Thoracic aorta (tissue), 2 donors: ENCODE results near the gene SMAD6. TPM values are rescaled to one million over a fixed set of nuclear protein-coding genes. Genes with fewer than 3 reads are reported as not detected.

Experiments used
- ATAC-seq: fragments of 150-250 bp; one replicate; pipeline ENCODE4 v1.8.0; 2017; ENCODE audit warnings: low read depth; ENCODE audit not compliant: insufficient number of reproducible peaks, low FRiP score
- DNase-seq: peaks from one replicate; pipeline ENCODE4 v3.0.0-alpha.2; 2020; ENCODE audit warnings: low spot score
- H3K27ac ChIP-seq, 2 donors: fragments of 200-600 bp; sonication (generic); 1 replicate in 1 of 2; 2 replicates in 1 of 2; pipeline ENCODE4 v1.5.1; 2016; ENCODE audit warnings: mild to moderate bottlenecking in 2 of 2, moderate library complexity in 2 of 2
- H3K27me3 ChIP-seq: fragments of 200-600 bp; sonication (generic); replicated peaks from 2 replicates; pipeline ENCODE4 v1.6.0; 2016; ENCODE audit warnings: mild to moderate bottlenecking; ENCODE audit not compliant: insufficient read depth
- H3K36me3 ChIP-seq: fragments of 200-600 bp; sonication (generic); one replicate; pipeline ENCODE4 v1.5.1; 2016
- H3K4me1 ChIP-seq, 2 donors: fragments of 200-600 bp; sonication (generic); 1 replicate in 1 of 2; 2 replicates in 1 of 2; pipeline versions ENCODE4 v1.5.1 to v1.6.0; 2016; ENCODE audit warnings: low read depth in 2 of 2, mild to moderate bottlenecking in 1 of 2; ENCODE audit not compliant: control insufficient read depth in 1 of 2
- H3K4me3 ChIP-seq: fragments of 200-600 bp; sonication (generic); 2 replicates; pipeline ENCODE4 v1.5.1; 2016; ENCODE audit warnings: mild to moderate bottlenecking
- H3K9me3 ChIP-seq: fragments of 200-600 bp; sonication (generic); 2 replicates; pipeline ENCODE4 v1.5.1; 2016
- total RNA-seq, 2 donors: library from RNA; depleted of rRNA; stranded (reverse); fragments of >200 nt; gene quantifications; one replicate each; pipeline versions ENCODE4 v1.1.0 to v1.2.3, GENCODE V29; 2016
- TF ChIP-seq, protein P1 (sequence below): fragments of 200-600 bp; sonication (generic); IDR thresholded peaks from one replicate; pipeline ENCODE4 v1.5.1; 2019; ENCODE audit warnings: antibody characterized with exemption

The SMAD6 gene
- total RNA-seq, 2 donors from 2014 or later = 73.3 to 113 TPM

DNA sequence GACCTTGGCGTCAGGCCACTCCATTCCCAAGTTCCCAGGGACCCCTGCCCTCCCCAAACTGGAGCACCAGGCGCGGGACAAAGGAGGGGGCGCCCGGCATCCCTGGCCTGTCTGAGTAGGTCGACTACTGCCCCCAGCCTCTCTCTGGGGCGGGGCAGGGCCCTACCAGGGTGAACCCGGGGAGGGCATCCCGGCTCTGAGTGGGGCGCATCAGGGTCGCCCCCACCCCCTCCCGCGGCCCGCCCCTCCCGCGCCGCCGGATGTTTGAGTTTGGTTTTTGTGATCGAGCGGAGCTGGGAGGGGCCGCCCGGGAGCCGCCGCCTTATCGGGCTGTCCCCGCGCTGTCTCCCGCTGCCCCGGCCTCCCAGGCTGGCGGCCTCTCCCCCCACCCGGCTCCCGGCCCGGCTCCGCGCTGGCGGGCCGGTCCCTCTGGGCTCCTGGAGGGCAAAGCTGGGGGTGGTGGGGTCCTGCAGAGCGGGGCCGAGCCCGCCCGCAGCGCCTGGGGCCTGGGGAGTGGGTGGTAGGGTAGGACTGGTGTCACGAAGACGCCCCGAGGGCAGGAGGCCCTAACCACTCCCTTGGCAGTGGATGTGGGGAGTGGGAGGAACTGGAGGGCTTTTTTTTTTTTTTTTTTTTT is 47.2 kb upstream of the SMAD6 start:
- no peaks in the 10 kb centered on the region for H3K36me3 ChIP-seq
- TF ChIP-seq, protein P1, sequence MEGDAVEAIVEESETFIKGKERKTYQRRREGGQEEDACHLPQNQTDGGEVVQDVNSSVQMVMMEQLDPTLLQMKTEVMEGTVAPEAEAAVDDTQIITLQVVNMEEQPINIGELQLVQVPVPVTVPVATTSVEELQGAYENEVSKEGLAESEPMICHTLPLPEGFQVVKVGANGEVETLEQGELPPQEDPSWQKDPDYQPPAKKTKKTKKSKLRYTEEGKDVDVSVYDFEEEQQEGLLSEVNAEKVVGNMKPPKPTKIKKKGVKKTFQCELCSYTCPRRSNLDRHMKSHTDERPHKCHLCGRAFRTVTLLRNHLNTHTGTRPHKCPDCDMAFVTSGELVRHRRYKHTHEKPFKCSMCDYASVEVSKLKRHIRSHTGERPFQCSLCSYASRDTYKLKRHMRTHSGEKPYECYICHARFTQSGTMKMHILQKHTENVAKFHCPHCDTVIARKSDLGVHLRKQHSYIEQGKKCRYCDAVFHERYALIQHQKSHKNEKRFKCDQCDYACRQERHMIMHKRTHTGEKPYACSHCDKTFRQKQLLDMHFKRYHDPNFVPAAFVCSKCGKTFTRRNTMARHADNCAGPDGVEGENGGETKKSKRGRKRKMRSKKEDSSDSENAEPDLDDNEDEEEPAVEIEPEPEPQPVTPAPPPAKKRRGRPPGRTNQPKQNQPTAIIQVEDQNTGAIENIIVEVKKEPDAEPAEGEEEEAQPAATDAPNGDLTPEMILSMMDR = no peak
- H3K9me3 ChIP-seq = no peaks in the 10 kb centered on the region
- DNase-seq (no peak), ATAC-seq (no peak)
- no peaks in the 10 kb centered on the region for H3K27me3 ChIP-seq
- H3K4me1 ChIP-seq = peaks cover 0 to 19% of the 10 kb centered on the region in 2 donors
- peak overlapping the region; percentile 58 for H3K4me3 ChIP-seq
- H3K27ac ChIP-seq = no peak overlapping the region

DNA sequence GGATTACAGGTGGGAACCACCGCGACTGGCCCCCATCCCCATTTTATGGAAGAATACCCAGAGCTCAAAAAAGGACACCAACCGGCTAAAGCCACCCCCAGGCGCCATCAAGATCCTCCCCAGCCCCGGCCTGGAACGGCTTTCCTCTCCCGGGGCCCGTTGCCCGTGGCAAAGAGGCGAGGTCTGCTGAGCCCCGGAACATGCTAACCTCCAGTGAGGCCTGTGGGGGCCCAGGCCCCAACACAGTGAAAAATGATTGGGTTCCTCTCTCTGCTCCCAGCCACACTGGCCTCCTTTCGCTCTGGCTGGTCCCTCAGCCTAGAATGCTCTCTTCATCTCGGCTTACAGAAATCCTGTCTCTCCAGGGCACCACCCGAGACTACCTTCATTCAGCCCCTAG is 46.5 kb upstream of the SMAD6 start:
- DNase-seq = no peak
- TF ChIP-seq, protein P1 = no peak
- no peaks in the 10 kb centered on the region for H3K36me3 ChIP-seq
- peaks cover 0 to 13% of the 10 kb centered on the region in 2 donors for H3K4me1 ChIP-seq
- H3K9me3 ChIP-seq = no peaks in the 10 kb centered on the region
- ATAC-seq = no peak
- no peak overlapping the region for H3K4me3 ChIP-seq
- H3K27ac ChIP-seq = no peak overlapping the region
- H3K27me3 ChIP-seq = no peaks in the 10 kb centered on the region

DNA sequence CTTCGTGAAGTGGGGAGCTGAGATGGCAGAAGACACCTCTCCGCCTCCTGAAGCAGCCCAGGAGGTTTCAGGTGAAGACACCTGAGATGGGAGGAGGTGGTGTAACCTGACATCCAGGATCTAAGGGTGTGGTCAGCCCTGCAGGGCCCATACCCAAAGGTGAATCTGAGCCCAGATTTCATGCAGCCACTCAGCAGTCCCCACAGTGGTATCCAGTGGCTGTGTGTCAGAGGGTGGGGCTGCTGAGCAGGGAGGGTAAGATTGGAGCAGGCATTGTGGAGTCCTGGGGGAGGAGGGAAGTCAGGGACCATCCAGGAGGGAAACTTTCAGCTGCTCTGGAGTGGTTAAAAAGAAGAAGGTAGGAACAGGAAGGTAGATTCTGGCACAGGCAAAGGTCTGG is 46.0 kb upstream of the SMAD6 start:
- DNase-seq = no peak
- no peaks in the 10 kb centered on the region for H3K9me3 ChIP-seq
- H3K4me3 ChIP-seq = no peak overlapping the region
- H3K27ac ChIP-seq = no peak overlapping the region
- peaks cover 0 to 9% of the 10 kb centered on the region in 2 donors for H3K4me1 ChIP-seq
- TF ChIP-seq, protein P1 = no peak
- no peak for ATAC-seq
- no peaks in the 10 kb centered on the region for H3K36me3 ChIP-seq
- H3K27me3 ChIP-seq = no peaks in the 10 kb centered on the region

DNA sequence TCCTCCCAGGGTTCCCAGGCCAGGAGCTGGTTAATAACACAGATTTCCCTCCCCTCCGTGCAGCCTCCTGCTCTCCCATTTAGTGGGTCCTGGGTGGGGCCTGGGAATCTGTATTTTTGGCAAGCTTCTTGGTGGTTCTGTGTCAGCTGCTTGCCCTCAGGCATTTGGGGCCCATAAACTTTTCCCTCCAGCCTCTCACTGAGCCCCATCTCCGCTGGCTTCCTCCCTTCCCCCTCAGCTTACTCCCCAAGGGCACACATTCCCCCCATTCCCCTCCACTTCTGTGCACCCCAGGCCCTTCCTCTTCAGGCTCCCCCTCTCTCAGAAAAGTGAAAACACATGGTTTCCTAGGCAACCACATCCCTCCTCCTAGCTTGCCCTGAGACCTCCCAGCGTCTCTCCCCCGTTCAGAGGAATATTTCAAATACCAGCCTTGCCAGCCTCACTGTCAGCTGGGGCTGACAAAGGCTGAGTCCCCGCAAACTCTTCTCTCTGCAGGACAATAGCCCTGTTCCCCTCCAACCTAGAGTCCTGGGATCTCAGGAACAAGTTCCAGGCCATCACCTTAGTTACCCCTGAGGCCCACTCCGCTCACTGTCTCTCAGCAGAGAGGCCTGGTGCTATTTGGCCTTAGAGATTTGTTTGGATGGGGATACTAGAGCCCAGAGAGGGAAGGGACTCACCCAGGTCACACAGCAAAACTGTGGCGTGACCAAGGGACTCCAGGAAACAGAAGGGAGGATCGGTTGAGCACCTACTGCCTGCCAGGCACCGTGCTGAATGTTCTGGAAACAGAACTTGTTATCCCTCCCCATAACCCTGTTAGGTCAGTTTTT is 44.6 kb upstream of the SMAD6 start:
- Histone ChIP-seq H3K27ac (no peak overlapping the region), H3K27me3 (no peaks in the 10 kb centered on the region), H3K4me1 (peaks cover 0 to 9% of the 10 kb centered on the region in 2 donors), H3K9me3 (no peaks in the 10 kb centered on the region), H3K36me3 (no peaks in the 10 kb centered on the region), H3K4me3 (no peak overlapping the region)
- TF ChIP-seq, protein P1 = no peak
- DNase-seq = no peak
- no peak for ATAC-seq

DNA sequence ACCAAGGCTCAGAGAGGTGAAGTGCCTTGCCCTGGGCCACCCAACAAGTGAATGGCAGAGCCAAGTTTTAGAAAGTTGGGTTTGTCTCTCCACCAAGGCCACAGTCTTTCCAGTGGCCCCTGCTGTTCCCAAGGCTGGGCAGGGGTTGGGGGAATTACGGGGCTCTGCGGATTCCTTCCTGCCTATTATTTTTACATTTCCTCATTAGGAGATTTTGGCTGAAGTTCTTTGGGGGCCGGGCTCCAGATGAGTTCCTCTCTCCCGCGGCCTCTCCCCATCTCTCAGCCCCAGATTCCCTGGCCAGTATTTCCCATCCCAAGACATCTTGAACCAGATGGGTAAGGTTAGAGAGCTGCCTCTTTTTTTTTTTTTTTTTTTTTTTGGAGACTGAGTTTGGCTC is 44.0 kb upstream of the SMAD6 start:
- TF ChIP-seq, protein P1 = no peak
- no peaks in the 10 kb centered on the region for H3K36me3 ChIP-seq
- no peaks in the 10 kb centered on the region for H3K9me3 ChIP-seq
- peaks cover 0 to 9% of the 10 kb centered on the region in 2 donors for H3K4me1 ChIP-seq
- DNase-seq = no peak
- no peak overlapping the region for H3K4me3 ChIP-seq
- no peaks in the 10 kb centered on the region for H3K27me3 ChIP-seq
- no peak overlapping the region for H3K27ac ChIP-seq
- no peak for ATAC-seq
